Calu3 (cell line): ENCODE results near the gene RUNDC3A. TPM values are rescaled to one million over a fixed set of nuclear protein-coding genes. Genes with fewer than 3 reads are reported as not detected.
"Not testable (repeated sequence)": the region's sequence is repeated elsewhere in the genome, so short reads cannot be mapped to it uniquely, and the experiment has no call there.

Experiments used
- BruUV-seq: library from RNA; stranded (reverse); fragments of 400-500 nt; replicated peaks from 2 replicates; lab custom pipeline; 2021; lab: Mats Ljungman, UMichigan
- CTCF ChIA-PET: fragments of 300-600 bp; sonication (Branson Sonifier 250); formaldehyde crosslinking; loops from one replicate; lab custom pipeline; 2022; ENCODE audit warnings: antibody characterized with exemption; lab: Charles Lee
- DNase-seq: peaks from one replicate; pipeline ENCODE4 v3.0.0; 2022
- H3K27ac Mint-ChIP-seq: one replicate; pipeline ENCODE4 v1.8.0; 2022; ENCODE audit warnings: mixed read lengths; ENCODE audit not compliant: unreplicated experiment
- H3K27me3 Mint-ChIP-seq: one replicate; pipeline ENCODE4 v1.8.0; 2022; ENCODE audit warnings: mixed read lengths; ENCODE audit not compliant: unreplicated experiment
- H3K36me3 Mint-ChIP-seq: one replicate; pipeline ENCODE4 v1.8.0; 2022; ENCODE audit warnings: mild to moderate bottlenecking, moderate library complexity, mixed read lengths; ENCODE audit not compliant: insufficient read depth, unreplicated experiment
- H3K4me1 Mint-ChIP-seq: one replicate; pipeline ENCODE4 v1.8.0; 2022; ENCODE audit warnings: mild to moderate bottlenecking, low read depth, mixed read lengths; ENCODE audit not compliant: unreplicated experiment
- H3K4me3 Mint-ChIP-seq: one replicate; pipeline ENCODE4 v1.8.0; 2022; ENCODE audit warnings: mild to moderate bottlenecking, low read depth, moderate library complexity, mixed read lengths; ENCODE audit not compliant: unreplicated experiment
- H3K9me3 Mint-ChIP-seq: one replicate; pipeline ENCODE4 v1.8.0; 2022; ENCODE audit warnings: low read depth, mixed read lengths; ENCODE audit not compliant: unreplicated experiment
- intact Hi-C: fragments of 100-400 bp; cut with micrococcal nuclease; formaldehyde crosslinking; loops from one replicate; pipeline ENCODE4 v1.10.0; 2022; ENCODE audit not compliant: unreplicated experiment
- total RNA-seq: library from RNA; stranded (reverse); gene quantifications from 2 replicates; pipeline ENCODE4 v1.2.3, GENCODE V29; 2022
- TF ChIP-seq, protein P1 (sequence below): fragments of 200-600 bp; IDR thresholded peaks from one replicate; pipeline ENCODE4 v1.8.0; 2022; ENCODE audit warnings: antibody characterized with exemption; ENCODE audit not compliant: unreplicated experiment

The RUNDC3A gene
- total RNA-seq, 1 experiment from 2014 or later = 1.2 TPM

DNA sequence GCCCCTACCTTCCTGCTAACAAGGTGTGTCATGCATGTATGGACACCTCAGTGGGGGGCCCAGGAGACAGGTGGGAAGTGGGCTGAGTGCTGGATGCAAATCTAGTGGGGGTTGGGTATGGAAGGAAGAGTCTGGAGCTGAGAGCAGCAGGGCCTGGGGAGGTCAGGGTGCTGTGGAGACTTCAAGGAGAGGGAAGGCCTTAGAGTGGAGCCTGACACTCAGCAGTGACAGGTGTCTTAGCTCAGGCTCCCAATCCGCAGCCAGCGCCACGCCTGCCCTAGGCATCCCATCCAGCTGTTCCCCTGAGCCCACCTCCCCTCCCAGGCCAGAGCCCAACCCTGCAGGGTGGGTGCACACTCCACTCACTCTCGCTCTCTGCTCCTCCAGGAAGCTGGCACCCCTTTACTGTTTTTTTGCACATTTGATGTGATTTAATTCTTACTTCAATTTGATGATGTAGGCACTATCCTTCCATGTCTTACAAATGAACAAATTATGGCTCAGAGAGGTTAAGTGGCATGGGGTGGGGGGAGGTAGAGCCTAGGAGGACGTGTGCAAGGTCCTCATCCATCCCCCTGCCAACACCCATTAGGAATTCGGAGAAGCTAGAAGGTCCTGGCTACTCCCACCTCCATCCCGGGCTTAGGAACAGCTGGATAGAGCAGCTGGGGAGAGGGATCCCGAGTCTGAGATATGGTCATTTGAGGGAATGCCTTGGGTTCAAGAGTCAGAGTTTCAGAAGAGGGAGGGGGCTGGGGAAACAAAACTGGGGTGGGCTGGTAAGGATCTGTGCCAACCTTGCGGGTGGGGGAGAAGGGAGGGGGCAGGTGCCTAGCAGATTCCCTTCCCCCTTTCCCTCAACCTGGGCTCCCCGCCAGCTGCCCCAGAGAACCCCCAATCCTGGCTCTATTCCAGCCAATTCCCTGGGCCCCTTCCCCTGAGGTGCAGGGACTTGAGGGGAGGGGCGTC, 53.2 kb downstream of the RUNDC3A start:
- Mint-ChIP-seq H3K9me3 (no peaks in the 10 kb centered on the region), H3K27ac (no peak overlapping the region), H3K36me3 (no peaks in the 10 kb centered on the region), H3K4me3 (no peak overlapping the region), H3K27me3 (peaks cover 83% of the 10 kb centered on the region), H3K4me1 (peaks cover 10% of the 10 kb centered on the region)
- CTCF ChIA-PET = no interaction called here
- no TSS peak for BruUV-seq
- intact Hi-C loops = no loop called here
- DNase-seq = no peak
- TF ChIP-seq, protein P1, sequence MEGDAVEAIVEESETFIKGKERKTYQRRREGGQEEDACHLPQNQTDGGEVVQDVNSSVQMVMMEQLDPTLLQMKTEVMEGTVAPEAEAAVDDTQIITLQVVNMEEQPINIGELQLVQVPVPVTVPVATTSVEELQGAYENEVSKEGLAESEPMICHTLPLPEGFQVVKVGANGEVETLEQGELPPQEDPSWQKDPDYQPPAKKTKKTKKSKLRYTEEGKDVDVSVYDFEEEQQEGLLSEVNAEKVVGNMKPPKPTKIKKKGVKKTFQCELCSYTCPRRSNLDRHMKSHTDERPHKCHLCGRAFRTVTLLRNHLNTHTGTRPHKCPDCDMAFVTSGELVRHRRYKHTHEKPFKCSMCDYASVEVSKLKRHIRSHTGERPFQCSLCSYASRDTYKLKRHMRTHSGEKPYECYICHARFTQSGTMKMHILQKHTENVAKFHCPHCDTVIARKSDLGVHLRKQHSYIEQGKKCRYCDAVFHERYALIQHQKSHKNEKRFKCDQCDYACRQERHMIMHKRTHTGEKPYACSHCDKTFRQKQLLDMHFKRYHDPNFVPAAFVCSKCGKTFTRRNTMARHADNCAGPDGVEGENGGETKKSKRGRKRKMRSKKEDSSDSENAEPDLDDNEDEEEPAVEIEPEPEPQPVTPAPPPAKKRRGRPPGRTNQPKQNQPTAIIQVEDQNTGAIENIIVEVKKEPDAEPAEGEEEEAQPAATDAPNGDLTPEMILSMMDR = no peak

DNA sequence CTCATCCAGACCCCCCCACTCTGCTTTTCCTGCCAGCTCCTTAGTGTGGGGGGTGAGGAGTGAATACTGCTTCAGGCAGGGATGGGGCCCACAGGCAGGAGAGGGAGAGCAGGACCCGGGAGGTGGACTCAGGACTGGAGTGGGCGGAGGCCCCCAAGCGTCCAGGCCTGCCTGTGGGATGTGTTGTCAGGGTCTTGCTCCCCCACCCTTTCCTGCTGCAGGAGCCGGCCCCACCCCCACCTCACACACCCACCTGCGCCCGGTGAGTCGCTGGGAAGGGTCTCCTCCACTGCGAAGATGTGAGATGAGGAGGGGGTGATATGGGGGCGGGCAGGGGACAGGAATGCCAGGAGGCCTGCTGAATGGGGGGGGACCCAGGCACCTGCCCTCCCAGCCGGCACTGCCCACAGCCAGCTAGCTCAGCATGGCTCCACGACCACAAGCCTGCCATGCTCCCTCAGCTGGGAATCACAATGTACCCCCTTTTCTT, 54.1 kb downstream of the RUNDC3A start:
- Mint-ChIP-seq H3K9me3 (no peaks in the 10 kb centered on the region), H3K4me3 (peak overlapping the region; percentile 63), H3K27me3 (peaks cover 88% of the 10 kb centered on the region), H3K27ac (no peak overlapping the region), H3K36me3 (no peaks in the 10 kb centered on the region), H3K4me1 (peaks cover 10% of the 10 kb centered on the region)
- no TSS peak for BruUV-seq
- CTCF ChIA-PET = interaction anchor here (1.1 kb wide), 1 partner anchor 24 kb away, joined by 3 read pairs; no protein-coding TSS in a partner anchor
- intact Hi-C loops = no loop called here
- DNase-seq = no peak
- TF ChIP-seq, protein P1 = no peak

DNA sequence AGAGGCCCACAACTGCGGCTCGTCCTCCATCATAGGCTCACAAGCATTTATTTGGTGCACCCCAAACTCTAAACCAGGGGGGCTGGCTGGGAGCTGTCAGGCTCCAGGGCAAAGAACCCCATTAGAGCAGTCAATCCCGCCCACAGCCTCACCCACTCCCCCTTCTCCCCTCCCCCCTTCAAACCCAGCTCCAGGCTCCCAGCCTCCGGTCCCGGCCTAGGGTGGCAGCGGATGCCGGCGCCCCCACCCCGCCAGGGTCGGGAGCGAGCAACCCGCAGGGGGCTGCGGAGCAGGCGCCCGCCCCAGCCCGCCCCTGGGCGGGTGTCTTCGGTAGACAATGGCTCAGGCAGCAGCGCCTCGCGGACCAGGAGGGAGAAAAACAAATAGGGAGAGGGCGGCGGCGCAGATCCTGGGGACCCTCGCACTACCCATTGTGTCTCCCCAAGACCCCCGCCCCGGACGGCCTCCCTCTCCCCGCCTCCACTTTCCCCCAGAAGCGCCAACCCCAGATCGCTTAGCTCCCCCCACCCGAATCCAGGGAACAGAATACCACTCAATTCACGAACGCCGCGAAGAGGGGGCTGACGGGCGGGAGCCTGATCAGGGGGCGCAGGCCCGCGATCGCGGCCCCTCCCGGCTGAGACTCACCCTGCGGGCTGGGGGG, 54.7 kb downstream of the RUNDC3A start:
- H3K4me1 Mint-ChIP-seq = peaks cover 10% of the 10 kb centered on the region
- H3K9me3 Mint-ChIP-seq = no peaks in the 10 kb centered on the region
- H3K36me3 Mint-ChIP-seq = no peaks in the 10 kb centered on the region
- TF ChIP-seq, protein P1 = no peak
- H3K27me3 Mint-ChIP-seq = peaks cover 88% of the 10 kb centered on the region
- intact Hi-C loops = no loop called here
- BruUV-seq = no TSS peak
- H3K4me3 Mint-ChIP-seq = peak overlapping the region; percentile 63
- no peak for DNase-seq
- no peak overlapping the region for H3K27ac Mint-ChIP-seq
- CTCF ChIA-PET = interaction anchor here (0.6 to 1.3 kb wide), 11 partner anchors 9 to 268 kb away, joined by 3 to 11 read pairs (median 4); partner anchors contain the start of genes GPATCH8, GRN, RUNDC3A and TMUB2

DNA sequence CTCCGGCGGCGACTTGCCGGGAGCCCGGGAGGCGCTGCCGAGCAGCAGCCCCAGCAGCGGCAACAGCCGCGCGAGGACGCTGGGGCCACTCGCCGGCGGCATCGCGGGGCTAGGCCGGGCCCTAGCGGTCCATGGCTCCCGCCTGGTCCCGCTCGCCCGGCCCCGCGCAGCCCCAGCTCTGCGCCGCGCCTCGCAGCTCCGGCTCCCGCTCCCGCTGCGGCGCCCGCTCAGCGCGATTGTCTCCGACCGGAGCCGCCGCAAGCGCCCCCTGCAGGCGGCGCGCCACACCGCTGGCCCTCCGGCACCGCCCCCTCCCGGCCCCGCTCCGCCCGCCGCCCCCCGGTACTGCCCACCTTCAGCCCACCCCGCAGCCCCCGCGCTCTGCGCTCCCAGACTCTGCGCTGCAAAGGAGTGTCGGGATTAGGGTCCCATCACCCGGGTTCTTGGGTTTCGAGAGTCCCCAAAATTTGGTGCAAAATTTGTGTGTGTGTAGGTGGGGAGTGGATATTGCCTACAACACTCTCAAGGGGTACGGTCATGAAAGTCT, 55.3 kb downstream of the RUNDC3A start, which contains the start of gene FAM171A2:
FAM171A2 (minus strand) TSS at position 241 of the 547 bp plus-strand sequence; CDS start at position 102, 139 bp downstream.
- peaks cover 87% of the 10 kb centered on the region for H3K27me3 Mint-ChIP-seq
- BruUV-seq = no TSS peak
- peak within 1 kb of the TSS; percentile 63 for H3K4me3 Mint-ChIP-seq
- CTCF ChIA-PET = interaction anchor here (0.6 to 1.3 kb wide), 9 partner anchors 10 to 177 kb away, joined by 3 to 11 read pairs (median 4); partner anchors contain the start of genes GPATCH8, GRN, RUNDC3A and TMUB2
- H3K27ac Mint-ChIP-seq = no peak within 1 kb of the TSS
- H3K36me3 Mint-ChIP-seq = no peaks in the 10 kb centered on the region
- TF ChIP-seq, protein P1 = peak; percentile 96
- H3K4me1 Mint-ChIP-seq = peaks cover 10% of the 10 kb centered on the region
- no peaks in the 10 kb centered on the region for H3K9me3 Mint-ChIP-seq
- intact Hi-C loops = no loop called here
- peak; percentile 87 for DNase-seq

DNA sequence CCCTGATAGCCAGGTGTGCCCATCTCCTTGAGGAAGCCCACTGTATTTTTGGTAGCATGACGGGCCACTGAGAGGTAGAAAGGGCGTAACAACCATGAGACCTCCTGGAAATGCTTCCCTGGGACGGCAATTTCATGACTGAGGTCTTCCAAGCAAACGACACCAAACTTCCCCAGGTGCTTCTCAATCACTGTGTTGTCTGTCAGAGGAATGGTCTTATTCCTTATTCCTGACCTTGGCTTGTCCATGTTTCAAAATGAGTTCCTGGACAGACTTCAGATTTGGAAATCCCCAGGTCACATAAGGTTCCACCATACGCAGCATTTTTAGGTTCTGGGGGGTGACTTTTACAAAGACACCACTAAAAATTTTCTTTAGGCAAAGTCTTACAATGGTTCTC, 56.6 kb downstream of the RUNDC3A start:
- CTCF ChIA-PET, intact Hi-C loops, H3K4me1 Mint-ChIP-seq, H3K4me3 Mint-ChIP-seq, DNase-seq, BruUV-seq, H3K27ac Mint-ChIP-seq, H3K9me3 Mint-ChIP-seq, H3K36me3 Mint-ChIP-seq: not testable (repeated sequence)
- peaks cover 73% of the 10 kb centered on the region for H3K27me3 Mint-ChIP-seq
